Endometrial microvascular endothelial cells (primary cell): ENCODE results near the gene PPIL1. TPM values are rescaled to one million over a fixed set of nuclear protein-coding genes. Genes with fewer than 3 reads are reported as not detected.

Source experiments
- in situ Hi-C: cut with HindIII; loops from 2 replicates; pipeline ENCODE4 v1.10.0; 2017; ENCODE audit warnings: low sequenced_read_pairs, low pct_unique_long_range_greater_than_20kb; ENCODE audit errors: inconsistent ontology term
- total RNA-seq: library from RNA; depleted of rRNA; stranded (reverse); fragments of >200 nt; gene quantifications from one replicate; pipeline ENCODE4 v1.2.3, GENCODE V29; 2015; ENCODE audit errors: inconsistent ontology term

PPIL1 gene
- total RNA-seq, 1 donor from 2014 or later = 67.2 TPM

DNA sequence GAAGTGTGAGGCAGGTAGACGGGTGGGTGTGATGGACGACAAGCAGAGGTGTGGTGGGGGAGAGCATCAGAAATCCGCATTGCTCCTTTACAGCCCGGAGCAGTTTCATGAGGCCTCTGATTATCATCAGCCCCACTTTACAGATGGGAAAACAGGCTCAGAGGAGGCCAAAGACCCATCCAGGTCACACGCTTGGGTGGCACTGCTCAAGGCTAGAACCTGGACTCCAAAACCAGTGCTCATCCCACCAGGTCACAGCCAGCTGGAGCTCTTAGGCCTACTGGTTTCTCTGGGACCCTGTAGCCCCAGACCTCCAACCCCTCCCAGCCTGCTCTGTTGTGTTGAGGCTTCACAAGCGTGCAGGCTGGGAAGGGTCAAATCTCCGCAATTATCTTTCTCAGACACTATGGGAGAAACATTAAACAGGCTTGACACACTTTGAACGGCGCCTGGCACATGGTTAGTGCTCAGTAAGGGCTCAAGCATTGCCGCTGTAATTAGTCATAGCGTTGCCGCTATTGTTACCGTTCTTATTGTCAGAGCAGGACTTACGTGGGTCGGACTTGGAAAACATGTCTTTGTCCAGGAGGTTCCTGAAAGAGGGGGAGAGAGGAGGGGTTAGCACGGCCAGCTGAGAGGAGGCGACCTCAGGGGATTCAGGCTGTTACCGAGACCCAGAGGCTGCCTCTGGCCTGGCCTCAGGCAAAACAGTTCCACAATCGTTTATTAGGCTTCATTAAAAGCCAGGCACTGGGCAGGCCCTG is 51.9 kb downstream of the PPIL1 start:
- in situ Hi-C loops = no loop called here

DNA sequence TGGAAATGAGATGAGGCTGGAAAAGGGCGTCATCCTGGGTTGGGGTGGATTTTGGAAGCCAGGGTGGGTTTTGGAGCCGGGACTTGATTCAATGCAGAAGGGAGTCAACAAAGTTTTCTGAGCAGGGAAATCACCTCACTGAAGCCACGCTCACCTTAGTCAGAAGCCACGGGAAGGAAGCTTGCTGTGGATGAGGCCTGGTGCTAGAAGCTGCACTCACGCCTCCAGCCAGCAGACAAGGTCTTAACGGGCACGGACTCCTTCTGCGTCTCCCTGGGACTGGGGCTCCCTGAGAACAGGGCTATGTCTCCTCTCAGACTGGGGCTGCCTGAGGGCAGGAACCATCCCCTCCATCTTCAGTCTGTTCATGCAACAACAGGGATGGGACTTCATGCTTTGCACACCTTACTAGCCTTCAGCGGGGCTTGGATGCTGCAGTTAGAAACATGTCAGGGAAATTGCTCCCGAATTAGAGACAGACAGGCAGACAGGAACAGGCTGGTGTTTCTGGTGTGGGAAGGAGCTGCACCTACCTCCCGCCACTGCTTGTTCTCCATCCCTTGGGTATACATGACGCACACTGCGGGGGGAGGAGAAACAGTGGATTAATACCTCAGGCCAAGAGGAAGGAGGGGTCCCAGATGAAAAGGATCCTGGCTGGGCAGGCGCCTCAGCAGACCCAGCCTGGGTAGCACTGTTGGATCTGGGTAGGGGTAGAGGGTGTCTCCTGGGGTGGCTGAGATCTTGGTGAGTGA is 52.8 kb downstream of the PPIL1 start:
- in situ Hi-C loops = no loop called here

GRCh38 chr6:36820700-36821580 is 53.7 kb downstream of the PPIL1 start:
- in situ Hi-C loops = no loop called here

GRCh38 chr6:36818756-36819155 is 55.8 kb downstream of the PPIL1 start:
- in situ Hi-C loops = loop anchor here (10.0 kb wide), 1 partner anchor 54 kb away; no protein-coding TSS in a partner anchor

GRCh38 chr6:36817847-36818246 is 56.8 kb downstream of the PPIL1 start:
- in situ Hi-C loops = loop anchor here (10.0 kb wide), 1 partner anchor 53 kb away; no protein-coding TSS in a partner anchor

DNA sequence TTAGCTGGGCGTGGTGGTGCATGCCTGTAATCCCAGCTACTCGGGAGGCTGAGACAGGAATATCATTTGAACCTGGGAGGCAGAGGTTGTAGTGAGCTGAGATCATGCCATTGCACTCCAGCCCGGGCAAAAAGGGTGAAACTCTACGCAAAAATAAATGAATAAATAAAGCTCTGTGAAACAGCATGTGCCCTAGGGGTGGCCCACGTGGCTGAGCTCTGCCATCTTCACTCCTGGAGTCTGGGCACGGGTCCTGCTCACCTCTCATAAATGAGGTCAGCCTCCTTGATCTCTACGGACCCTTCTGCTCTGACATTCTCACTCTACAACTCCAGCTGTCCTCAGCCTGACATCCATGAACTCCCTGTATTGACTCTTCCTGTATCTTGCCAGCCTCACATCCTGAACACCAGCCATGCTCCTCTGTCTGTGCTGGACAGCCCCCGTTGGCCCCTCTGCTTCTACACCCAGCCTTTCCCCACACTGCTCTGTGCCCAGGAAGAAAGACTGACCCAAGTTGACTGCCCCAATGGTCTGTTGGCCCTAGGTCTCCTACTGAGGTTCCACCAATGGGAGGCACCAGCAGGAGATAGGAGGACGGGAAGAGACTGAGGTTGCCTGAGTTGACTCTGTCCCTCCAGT is 57.3 kb downstream of the PPIL1 start:
- in situ Hi-C loops = loop anchor here (10.0 kb wide), 1 partner anchor 52 kb away; no protein-coding TSS in a partner anchor

DNA sequence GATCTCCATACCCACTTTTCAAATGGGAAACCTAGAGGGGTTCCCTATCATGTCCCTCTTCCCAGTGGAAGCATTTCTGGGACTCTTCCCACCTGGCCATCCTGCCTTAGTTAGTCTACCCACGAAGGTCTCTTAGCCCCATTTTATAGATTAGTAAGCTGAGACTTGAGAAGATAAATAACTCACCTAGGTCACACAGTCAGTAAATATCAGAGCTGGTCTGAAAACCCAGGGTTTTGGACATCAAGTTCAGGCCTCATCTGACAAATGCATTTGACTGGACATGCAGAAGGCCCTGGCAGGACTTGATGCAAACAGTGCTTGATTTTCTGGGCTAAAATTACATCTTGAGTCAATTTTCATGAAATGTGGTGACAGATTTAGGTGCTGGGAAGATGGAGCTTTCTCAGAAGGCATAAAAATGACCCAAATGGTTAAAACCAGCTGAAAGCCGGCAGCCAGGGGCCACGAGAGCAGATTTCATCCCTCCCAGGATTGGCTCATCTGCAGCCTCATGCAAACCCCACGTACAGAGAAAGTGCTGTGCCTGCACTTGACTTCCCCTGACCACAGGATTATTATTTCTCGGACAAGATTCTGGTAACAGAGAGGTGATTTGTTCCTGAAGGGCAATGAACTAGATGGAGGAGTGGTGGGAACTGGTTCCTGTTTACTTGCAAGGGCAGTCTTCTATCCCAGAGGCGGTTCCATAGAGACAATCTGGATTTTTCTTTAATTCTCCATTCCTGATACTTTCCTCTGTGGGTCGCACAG is 58.5 kb downstream of the PPIL1 start:
- in situ Hi-C loops = loop anchor here (10.0 kb wide), 1 partner anchor 51 kb away; no protein-coding TSS in a partner anchor

GRCh38 chr6:36814249-36814648 is 60.4 kb downstream of the PPIL1 start:
- in situ Hi-C loops = loop anchor here (10.0 kb wide), 1 partner anchor 49 kb away; no protein-coding TSS in a partner anchor

DNA sequence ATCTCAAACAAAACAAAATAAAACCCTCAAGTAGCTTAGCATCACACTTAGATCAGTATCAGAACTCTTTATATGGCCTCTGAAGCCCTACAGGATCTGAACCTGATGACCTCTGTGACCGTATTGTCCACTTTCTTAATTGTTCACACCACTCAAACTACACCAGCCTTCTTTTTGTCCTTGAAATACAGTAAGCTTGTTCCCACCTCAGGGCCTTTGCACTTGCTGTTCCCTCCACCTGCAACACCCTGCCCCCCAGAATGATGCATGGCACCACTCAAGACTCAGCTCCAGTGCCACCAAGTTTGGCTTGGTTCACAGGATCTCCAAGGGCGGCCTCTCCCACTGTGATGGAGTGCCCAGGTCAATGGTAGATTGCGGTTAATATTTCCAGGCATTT is 61.1 kb downstream of the PPIL1 start:
- in situ Hi-C loops = loop anchor here (10.0 kb wide), 1 partner anchor 49 kb away; no protein-coding TSS in a partner anchor

DNA sequence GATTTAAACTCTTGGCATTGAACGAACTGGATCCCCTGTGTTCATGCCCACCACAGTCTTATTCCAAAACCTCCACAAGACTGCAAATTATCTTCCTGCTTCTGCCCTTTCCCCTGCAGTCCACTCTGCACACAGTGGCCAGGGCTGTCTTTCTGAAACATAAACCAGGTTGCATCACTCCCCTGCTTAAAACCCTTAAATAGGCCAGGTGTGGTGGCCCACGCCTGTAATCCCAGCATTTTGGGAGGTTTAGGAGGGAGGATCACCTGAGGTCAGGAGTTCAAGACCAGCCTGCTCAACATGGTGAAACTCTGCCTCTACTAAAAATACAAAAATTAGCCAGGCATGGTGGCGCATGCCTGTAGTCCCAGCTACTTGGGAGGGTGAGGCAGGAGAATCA is 61.6 kb downstream of the PPIL1 start:
- in situ Hi-C loops = loop anchor here (10.0 kb wide), 1 partner anchor 48 kb away; no protein-coding TSS in a partner anchor

DNA sequence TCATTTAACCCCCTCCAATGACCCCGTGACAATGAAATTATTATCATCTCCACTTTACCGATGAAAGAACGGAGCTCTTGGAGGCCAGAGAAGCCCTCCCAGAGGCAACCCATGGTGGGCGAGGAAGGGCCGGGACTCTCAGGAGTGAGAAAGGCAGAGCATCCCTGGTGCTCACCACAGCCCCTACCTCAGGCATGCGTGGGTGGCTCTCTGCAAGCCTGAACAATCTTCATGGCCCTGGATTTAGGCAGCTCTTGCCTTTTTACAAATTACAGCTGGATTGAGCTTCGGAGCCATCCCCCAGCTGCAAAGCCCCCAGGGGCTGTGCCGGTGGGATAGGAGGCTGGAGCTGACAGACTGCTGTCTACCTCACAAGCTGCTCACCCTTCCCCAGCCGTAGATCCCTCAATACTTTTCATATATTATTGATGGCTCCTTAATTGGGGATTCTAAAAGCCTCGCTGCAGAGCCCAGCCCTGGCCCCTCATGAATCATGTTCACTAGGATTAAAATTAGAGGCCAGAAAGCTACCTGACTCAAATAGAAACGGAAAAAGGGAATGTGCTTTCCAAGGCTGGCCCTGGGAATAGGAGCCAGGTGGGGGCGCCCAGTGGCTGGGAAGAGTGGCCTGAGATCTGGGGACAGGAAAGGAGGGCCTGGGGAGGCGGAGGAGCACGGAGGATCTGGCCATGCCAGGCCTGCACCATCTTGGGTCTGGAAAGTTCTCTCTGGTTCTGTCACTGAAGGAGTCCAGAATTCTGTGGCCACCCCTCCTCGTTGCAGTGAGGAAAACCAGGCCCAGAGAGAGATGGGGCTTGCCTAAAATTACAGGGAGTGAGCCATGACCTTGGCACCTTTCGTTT is 64.4 kb downstream of the PPIL1 start:
- in situ Hi-C loops = loop anchor here (10.0 kb wide), 1 partner anchor 45 kb away; no protein-coding TSS in a partner anchor

DNA sequence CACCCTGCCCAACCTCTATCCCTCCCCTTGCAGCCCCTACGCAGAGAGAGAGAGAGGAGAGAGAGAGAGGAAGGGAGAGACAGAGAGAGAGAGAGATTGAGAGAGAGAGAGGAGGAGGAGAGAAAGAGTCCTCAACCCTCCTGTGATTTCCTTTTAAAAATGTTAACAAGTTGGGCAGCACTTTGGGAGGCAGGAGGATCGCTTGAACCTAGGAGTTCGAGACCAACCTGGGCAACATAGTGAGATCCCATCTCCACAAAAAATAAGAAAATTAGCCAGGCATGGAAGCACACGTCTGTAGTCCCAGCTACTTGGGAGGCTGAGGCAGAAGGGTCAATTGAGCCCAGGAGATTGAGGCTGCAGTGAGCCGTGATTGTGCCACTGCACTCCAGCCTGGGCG is 65.4 kb downstream of the PPIL1 start:
- in situ Hi-C loops = no loop called here

GRCh38 chr6:36808634-36809033 is 66.0 kb downstream of the PPIL1 start:
- in situ Hi-C loops = no loop called here

DNA sequence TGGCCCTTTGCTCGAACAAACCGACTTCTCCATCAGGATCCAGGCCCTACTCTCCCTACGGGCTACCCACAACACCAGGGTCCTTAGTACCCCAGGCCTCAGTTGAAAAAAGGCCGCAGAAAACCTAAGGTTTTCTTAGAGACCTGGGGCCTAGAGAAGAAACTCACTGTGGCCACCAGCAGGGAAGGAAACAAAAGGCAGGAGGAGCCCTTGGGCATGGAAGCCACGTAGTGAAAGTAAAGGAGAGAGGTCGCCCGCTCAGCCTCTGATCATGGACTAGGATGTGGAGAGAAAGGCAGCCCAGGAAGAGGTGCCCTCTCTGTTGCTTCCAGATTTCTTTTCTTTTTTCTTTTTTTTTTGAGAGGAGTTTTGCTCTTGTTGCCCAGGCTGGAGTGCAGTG is 66.9 kb downstream of the PPIL1 start:
- in situ Hi-C loops = no loop called here

DNA sequence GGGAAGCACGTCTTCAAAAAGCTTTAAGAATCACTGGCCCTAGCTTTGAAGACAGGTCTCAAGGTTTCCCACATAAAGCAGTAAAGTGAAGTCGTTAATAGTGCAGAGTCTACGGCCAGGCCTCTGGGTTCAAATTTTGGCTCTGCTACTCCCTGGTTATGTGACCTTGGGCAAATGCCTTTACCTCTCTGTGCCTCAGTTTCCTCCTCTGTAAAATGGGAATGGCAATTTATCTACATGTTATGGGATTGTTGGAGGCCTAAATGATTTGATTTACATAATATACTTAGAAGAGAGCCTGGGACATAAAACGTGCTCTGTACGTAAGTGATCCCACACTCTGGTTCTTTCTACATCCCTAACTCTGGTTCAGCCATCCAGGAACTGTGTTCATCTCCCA is 67.5 kb downstream of the PPIL1 start:
- in situ Hi-C loops = no loop called here

DNA sequence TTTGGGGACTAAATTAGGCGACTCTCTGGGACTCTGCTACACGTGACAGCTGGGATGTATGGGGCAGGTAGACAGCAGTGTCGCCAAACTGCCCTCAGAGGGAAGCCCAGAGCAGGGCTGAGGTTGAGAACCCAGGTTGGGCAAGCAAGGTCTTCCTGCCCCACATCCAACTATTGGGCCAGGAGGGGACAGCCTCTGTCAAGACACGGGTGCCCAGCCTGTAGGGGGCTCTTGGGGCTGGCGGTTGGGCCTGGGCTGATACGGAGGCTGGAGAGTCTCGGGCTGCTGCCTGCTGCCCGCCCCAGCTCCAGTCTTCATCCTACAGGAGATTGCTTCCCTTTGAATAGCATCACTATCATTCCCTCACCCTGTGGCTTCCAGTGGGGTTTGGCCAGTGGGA is 68.7 kb downstream of the PPIL1 start:
- in situ Hi-C loops = no loop called here
